Measurements from ENCODE around the gene C12orf76.
A peak's percentile ranks its signal among the peaks of the same experiment; 100 is the strongest.
"Not testable (repeated sequence)": the region's sequence is repeated elsewhere in the genome, so short reads cannot be mapped to it uniquely, and the experiment has no call there.

The C12orf76 gene

GRCh38 chr12:110065540-110065939 lies 17.2 kb upstream of the C12orf76 start:
- no peak for DNase-seq (ENCODE audit: low read depth)
- no peak for TF ChIP-seq CTCF (IDR thresholded peaks at IDR 0.05; ENCODE audit: low read depth, low read length, missing control alignments)
- H3K4me3 ChIP-seq (ENCODE audit: low read depth, low read length), result no peak overlapping the region
- in situ Hi-C loops (cut with HindIII; ENCODE audit: low sequenced_read_pairs), result loop anchor here (10.0 kb wide), 1 partner anchor 69 kb away; no protein-coding TSS in a partner anchor

GRCh38 chr12:110062241-110062640 lies 13.9 kb upstream of the C12orf76 start:
- no peak for TF ChIP-seq CTCF (IDR thresholded peaks at IDR 0.05; ENCODE audit: low read depth, low read length, missing control alignments)
- DNase-seq (ENCODE audit: low read depth), result no peak
- no peak overlapping the region for H3K4me3 ChIP-seq (ENCODE audit: low read depth, low read length)
- in situ Hi-C loops (cut with HindIII; ENCODE audit: low sequenced_read_pairs), result loop anchor here (10.0 kb wide), 1 partner anchor 73 kb away; no protein-coding TSS in a partner anchor

GRCh38 chr12:110059651-110060000 lies 11.3 kb upstream of the C12orf76 start:
- in situ Hi-C loops (cut with HindIII; ENCODE audit: low sequenced_read_pairs), result no loop called here
- TF ChIP-seq CTCF (IDR thresholded peaks at IDR 0.05; ENCODE audit: low read depth, low read length, missing control alignments), result no peak
- no peak overlapping the region for H3K4me3 ChIP-seq (ENCODE audit: low read depth, low read length)
- no peak for DNase-seq (ENCODE audit: low read depth)

- in situ Hi-C loops (cut with HindIII; ENCODE audit: low sequenced_read_pairs), result no loop called here
- no peak for TF ChIP-seq CTCF (IDR thresholded peaks at IDR 0.05; ENCODE audit: low read depth, low read length, missing control alignments)
- H3K4me3 ChIP-seq (ENCODE audit: low read depth, low read length), result no peak overlapping the region
- DNase-seq (ENCODE audit: low read depth), result no peak
Observed at GRCh38 chr12:110058875-110059615, 10.7 kb upstream of the C12orf76 start.

- in situ Hi-C loops (cut with HindIII; ENCODE audit: low sequenced_read_pairs); DNase-seq (ENCODE audit: low read depth): not testable (repeated sequence)
Observed at GRCh38 chr12:110056643-110057042, 8.3 kb upstream of the C12orf76 start.

GRCh38 chr12:110055375-110056352 lies 7.3 kb upstream of the C12orf76 start:
- DNase-seq (ENCODE audit: low read depth), result peak; percentile 55
- H3K4me3 ChIP-seq (ENCODE audit: low read depth, low read length); in situ Hi-C loops (cut with HindIII; ENCODE audit: low sequenced_read_pairs): not testable (repeated sequence)

More at GRCh38 chr12:110056643-110057042, 8.3 kb upstream of the C12orf76 start:
- H3K4me3 ChIP-seq (ENCODE audit: low read depth, low read length), result not testable (repeated sequence)

GRCh38 chr12:110050927-110051326 lies 2.6 kb upstream of the C12orf76 start:
- TF ChIP-seq CTCF (IDR thresholded peaks at IDR 0.05; ENCODE audit: low read depth, low read length, missing control alignments), result no peak
- in situ Hi-C loops (cut with HindIII; ENCODE audit: low sequenced_read_pairs), result no loop called here
- H3K4me3 ChIP-seq (ENCODE audit: low read depth, low read length), result no peak overlapping the region
- no peak for DNase-seq (ENCODE audit: low read depth)

GRCh38 chr12:110049666-110050065 lies 1.3 kb upstream of the C12orf76 start:
- H3K4me3 ChIP-seq (ENCODE audit: low read depth, low read length); DNase-seq (ENCODE audit: low read depth); in situ Hi-C loops (cut with HindIII; ENCODE audit: low sequenced_read_pairs): not testable (repeated sequence)

- DNase-seq (ENCODE audit: low read depth); in situ Hi-C loops (cut with HindIII; ENCODE audit: low sequenced_read_pairs): not testable (repeated sequence)
- peak overlapping the region; percentile 63 for H3K4me3 ChIP-seq (ENCODE audit: low read depth, low read length)
Observed at GRCh38 chr12:110049034-110049433, 712 bp upstream of the C12orf76 start.
